Vagina (tissue), 2 donors: ENCODE results near the gene SMAD6.

Experiments used
- CTCF ChIP-seq, 3 experiments: fragments of 450-650 bp in 2 of 3; fragments of 200-600 bp in 1 of 3; sonication (generic) in 1 of 3; IDR thresholded peaks; one replicate each; pipeline ENCODE4 v1.5.1; 2017 to 2019; ENCODE audit warnings: antibody characterized with exemption in 3 of 3, mild to moderate bottlenecking in 2 of 3, moderate library complexity in 2 of 3
- POLR2A ChIP-seq, 2 donors: fragments of 450-650 bp; IDR thresholded peaks; one replicate each; pipeline ENCODE4 v1.6.1; 2017; ENCODE audit warnings: antibody characterized with exemption in 2 of 2, mild to moderate bottlenecking in 2 of 2, moderate library complexity in 2 of 2

DNA sequence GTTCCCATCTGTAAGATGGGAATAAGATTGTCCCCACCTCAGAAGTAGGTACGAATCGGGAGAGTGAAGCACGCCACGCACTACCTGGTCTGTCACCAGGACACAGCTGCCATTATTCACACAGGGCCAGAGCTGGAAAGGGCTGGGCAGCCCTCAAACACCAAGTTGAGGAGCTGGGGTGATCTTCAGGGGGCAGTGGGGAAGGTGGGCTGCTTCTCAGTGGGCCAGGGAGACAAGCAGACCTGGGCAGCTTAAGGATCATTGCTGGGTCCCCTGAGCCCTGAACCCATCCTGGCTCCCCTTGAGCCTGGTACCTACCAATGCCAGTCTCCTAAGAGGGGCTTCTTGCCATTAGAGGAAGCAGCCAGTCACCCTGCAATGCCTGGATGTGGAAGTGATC is 82.1 kb downstream of the SMAD6 start:
- TF ChIP-seq CTCF (IDR thresholded peaks at IDR 0.05) (no peak), POLR2A (IDR thresholded peaks at IDR 0.05) (no peak)
